Measurements from ENCODE around the gene OR2G2.

OR2G2 gene

DNA sequence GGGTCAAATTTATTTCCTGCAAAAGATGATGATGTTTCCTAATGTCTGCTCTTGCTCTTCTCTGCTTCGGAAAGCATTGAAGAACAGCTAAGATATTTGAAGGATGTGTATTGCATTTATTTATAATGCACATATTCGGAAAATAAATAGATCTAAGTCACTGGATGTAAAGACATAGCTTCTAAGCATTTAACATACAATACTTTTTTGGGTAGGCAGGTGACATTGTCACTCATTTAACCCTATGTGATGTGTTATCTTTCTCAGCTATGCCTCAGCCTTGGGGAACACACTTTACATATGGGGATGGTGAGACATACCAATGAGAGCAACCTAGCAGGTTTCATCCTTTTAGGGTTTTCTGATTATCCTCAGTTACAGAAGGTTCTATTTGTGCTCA, at the start of gene OR2G2:
Gene OR2G2, plus strand, starts transcription at position 301 of the 400 bp plus-strand sequence. Its CDS starts 0 bp downstream, at position 301.
- no peak for DNase-seq (ENCODE audit: low read depth in 2 of 2)

DNA sequence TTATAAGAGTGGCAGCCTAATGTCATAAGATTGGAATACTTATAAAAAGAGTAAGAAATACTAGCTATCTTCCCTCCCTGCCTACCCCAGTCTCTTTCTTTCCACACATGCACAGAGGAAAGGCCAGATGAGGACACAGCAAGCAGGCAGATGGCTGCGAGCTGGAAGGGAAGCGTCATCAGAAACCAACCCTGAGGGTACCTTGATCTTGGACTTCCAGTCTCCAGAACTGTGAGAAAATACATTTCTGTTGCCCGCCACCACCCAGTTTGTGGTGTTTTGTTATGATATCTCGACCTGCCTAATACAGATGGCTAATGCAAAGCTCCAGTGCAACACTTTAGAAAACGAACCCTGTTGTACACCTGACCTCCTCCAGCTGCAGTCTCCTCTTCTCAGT, 49.6 kb upstream of the OR2G2 start:
- DNase-seq (ENCODE audit: low read depth in 2 of 2), result no peak

DNA sequence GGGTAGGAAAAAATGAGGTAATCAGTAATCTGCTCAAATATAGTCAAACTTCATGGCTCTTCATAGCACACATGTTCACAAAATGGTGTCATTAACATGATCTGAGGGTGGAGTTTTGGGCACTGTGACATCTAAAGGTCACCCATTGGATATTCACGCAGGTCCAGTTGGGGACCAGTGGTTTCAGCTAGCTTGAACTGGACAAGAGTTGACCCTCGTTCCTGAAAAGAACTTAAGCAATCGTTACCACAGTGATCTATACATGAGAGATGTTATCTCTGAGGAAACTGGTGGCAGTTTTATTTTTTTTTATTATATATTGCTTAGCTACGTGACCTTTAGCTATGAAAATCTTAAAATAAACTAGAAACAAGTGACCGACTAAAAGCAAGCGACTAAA, 48.9 kb upstream of the OR2G2 start:
- DNase-seq (ENCODE audit: low read depth in 2 of 2), result no peak

- DNase-seq (ENCODE audit: low read depth in 2 of 2), result no peak
Observed at GRCh38 chr1:247540581-247540980, 47.6 kb upstream of the OR2G2 start.

DNA sequence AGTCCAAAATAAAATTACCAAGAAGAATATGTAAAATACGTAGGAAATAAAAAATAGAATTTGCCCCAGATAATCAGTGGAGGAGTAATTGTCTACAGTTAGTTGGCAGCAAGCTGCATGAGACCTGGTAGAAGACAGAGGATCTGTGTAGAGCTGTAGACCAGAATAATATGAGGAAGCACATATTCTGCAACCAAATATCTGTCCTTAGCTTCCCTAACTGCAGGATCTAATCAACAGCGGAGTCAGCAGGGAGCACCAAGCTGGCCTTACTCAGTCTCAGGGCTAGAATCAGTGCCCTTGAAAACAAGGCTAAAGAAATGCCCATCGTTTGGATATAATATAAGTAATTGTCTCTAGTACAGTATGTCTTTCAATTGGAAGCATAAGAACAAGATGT, 45.3 kb upstream of the OR2G2 start:
- no peak for DNase-seq (ENCODE audit: low read depth in 2 of 2)

DNA sequence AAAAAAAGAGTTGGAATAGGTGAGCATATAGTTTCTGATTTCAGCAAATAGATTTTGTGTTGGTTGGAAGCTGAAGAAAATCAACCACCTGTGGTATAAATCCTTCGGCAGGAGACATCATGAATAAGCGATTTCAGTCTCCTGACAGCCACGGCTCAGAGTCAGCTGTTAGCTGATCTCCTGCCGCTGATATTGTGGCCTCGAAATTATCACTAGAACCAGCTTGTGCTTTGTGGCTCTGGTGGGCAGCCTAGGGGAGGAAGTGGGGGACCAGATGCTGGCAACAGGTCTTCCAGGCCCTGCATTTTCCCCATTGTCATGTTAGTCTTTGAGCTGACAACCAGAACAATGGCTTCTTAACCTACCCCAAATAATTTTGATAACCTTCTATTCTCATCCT, 40.1 kb upstream of the OR2G2 start:
- DNase-seq (ENCODE audit: low read depth in 2 of 2), result no peak

- no peak for DNase-seq (ENCODE audit: low read depth in 2 of 2)
Observed at GRCh38 chr1:247548769-247549182, 39.4 kb upstream of the OR2G2 start, which contains the start of gene GCSAML. Gene GCSAML (plus strand): TSS chr1:247549134. CDS start chr1:247549192, 58 bp downstream.

DNA sequence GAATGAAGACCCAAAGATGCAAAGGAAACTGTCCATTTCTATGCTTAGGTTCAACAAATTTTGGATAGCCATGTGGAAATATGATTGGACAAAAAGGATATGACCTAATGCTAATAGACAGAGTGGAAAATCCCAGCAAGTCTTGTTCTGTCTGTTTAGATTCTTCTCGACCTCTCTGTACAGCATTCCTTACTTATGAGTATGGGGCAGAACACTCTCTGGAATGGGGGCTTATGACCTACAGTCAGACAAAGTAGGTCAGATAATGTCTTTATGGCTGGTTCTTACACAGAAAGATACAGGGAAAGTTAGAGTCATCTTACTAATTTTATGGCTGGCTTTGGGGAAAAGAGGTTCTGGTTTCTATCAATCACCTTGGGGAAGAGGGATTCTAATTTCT, 36.4 kb upstream of the OR2G2 start:
- DNase-seq (ENCODE audit: low read depth in 2 of 2), result no peak

DNA sequence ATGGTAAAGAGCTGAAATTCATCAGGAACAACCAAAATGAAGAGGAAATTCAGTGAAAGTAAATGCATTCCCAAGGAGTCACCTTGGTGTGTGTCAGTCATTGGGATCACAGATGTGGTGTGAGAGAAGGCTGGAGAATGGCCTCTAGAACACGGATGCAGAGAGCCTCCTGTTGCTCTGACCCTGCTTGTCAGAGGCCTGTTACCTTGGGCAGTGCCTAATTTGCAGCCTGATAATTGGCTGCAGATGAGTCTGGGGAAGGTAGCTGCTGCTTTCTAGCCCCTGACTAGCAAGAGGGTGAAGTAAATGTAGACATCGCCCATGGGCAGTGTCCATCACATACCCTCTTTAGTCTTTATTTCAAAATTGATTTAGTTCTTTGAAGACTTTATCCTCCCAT, 35.9 kb upstream of the OR2G2 start:
- DNase-seq (ENCODE audit: low read depth in 2 of 2), result no peak

DNA sequence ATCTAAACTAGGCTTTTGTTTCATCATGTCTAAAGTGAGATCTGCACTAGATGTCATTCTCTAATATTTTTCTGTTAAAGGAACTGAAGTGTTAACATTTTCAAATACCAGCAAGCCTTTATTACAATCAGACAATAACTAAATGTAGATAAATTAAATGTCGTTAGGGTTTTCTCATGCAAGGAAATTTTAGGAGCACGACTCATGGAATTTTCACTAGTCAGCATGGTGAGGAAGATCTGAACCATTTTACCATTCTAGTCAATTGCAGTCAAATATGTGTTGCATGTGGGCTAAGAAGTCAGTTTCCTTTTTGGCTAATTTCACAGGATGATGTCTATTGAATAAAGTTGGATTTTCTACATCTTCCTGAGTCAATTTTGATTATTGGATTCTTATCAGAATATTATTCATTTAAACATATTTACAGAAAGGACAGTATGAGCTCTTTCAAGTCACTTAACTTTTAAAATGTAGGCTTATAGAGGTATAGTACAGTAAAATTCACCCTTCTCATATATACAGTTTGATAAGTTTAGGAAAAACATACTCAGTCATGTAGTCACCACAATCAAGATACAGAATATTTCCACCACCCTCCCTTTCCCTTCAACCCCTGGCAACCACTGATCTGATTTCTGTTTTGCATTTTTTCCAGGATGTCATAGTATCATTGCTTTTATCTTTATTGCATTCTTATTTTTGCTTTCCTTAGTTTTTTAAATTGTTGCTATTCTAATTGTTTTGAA, 30.1 kb upstream of the OR2G2 start:
- no peak for DNase-seq (ENCODE audit: low read depth in 2 of 2)

- DNase-seq (ENCODE audit: low read depth in 2 of 2), result no peak
Observed at GRCh38 chr1:247561711-247562110, 26.4 kb upstream of the OR2G2 start.

GRCh38 chr1:247562198-247562597, 26.0 kb upstream of the OR2G2 start:
- DNase-seq (ENCODE audit: low read depth in 2 of 2), result no peak

GRCh38 chr1:247574236-247574635, 13.9 kb upstream of the OR2G2 start:
- no peak for DNase-seq (ENCODE audit: low read depth in 2 of 2)

GRCh38 chr1:247574664-247575063, 13.5 kb upstream of the OR2G2 start:
- DNase-seq (ENCODE audit: low read depth in 2 of 2), result no peak

DNA sequence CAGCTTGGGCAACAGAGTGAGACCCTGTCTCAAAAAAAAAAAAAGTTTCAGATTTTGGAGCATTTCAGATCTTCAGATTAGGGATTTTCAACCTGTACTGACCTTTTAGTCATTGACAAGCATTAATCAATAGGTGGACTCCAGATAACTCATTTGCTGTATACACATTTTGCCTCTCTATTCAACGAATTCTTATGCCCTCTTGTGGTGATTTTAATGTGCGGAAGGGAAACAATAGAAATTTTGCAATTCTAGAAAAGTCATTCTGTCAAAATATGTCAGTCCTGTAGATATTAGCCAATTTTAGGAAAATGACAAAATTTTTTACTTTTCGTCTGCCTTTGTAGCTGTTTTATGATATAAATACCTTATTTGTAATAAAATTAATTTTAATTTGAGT, 11.6 kb upstream of the OR2G2 start:
- no peak for DNase-seq (ENCODE audit: low read depth in 2 of 2)

GRCh38 chr1:247578946-247579460, 9.2 kb upstream of the OR2G2 start:
- no peak for DNase-seq (ENCODE audit: low read depth in 2 of 2)

GRCh38 chr1:247605286-247605685, 17.1 kb downstream of the OR2G2 start, which contains the start of gene OR2G3:
Gene OR2G3 (plus strand): TSS chr1:247605586. CDS start chr1:247605586, 0 bp downstream.
- no peak for DNase-seq (ENCODE audit: low read depth in 2 of 2)

- no peak for DNase-seq (ENCODE audit: low read depth in 2 of 2)
Observed at GRCh38 chr1:247613405-247613804, 25.2 kb downstream of the OR2G2 start.

GRCh38 chr1:247614625-247615024, 26.5 kb downstream of the OR2G2 start:
- DNase-seq (ENCODE audit: low read depth in 2 of 2), result no peak

DNA sequence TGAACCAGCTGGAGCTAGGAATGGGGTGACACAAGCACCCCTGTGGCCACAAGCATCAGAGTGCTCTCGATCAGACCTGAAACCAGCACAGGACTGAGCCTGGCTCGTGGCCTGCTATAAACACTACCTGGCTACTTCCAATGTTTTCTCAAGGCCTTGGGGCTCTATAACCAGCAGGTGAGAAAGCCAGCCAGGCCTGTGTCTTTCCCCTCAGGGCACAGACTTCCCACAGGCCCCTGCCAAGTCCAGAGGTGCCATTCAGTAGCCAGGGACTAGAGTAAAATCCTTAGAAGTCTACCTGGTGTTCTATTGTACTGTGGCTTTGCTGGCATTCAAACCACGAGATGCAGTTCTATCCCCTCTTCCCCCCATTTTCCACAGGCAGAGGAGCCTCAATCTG, 39.8 kb downstream of the OR2G2 start:
- no peak for DNase-seq (ENCODE audit: low read depth in 2 of 2)

DNA sequence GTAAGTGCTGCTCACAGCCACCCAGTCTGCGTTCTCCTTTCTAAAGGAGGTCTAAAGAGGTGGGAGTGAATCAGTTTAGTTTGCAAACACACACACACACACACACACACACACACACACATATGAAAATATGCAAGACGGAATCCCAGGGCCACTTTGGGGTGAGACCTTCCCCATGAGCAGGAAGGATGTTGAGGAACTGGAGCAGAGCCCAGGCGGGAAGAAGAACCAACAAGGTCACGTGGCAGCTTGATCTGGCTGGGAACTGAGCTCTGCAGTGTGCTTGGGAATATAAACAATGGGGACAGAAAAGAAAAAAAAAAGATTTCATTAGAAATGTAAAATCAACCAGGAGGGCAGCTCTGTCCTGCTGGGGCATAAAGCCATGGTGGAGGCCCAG, 49.9 kb downstream of the OR2G2 start:
- DNase-seq (ENCODE audit: low read depth in 2 of 2), result no peak

DNA sequence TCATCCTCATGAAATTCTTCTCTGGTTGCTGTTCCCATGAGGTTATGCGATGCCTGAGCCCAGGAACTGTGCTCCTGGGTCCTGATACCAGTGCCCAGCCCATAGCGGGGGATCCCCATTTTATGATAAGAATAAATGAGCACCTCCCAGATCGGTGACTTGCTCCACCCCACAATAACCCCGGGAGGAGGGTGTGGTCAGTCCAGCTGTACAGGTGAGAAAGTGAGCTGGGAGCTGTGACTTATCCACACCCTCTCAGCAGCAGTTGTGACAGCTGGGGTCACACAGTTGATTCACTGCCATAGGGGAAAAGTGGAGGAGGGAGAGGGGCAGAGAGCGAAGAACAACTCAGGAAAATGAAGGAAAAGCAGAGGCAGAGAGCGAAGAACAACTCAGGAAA, 50.6 kb downstream of the OR2G2 start:
- no peak for DNase-seq (ENCODE audit: low read depth in 2 of 2)
